GM19324 (cell line): ENCODE results near the gene ANAPC7.
"Not testable (repeated sequence)": the region's sequence is repeated elsewhere in the genome, so short reads cannot be mapped to it uniquely, and the experiment has no call there.

Experiments
- ATAC-seq: cut with Tn5 transposase; IDR thresholded peaks from one replicate; pipeline ENCODE4 v1.9.1; 2021; ENCODE audit warnings: mild to moderate bottlenecking, moderate library complexity; ENCODE audit not compliant: unreplicated experiment, low FRiP score

ANAPC7 gene

DNA sequence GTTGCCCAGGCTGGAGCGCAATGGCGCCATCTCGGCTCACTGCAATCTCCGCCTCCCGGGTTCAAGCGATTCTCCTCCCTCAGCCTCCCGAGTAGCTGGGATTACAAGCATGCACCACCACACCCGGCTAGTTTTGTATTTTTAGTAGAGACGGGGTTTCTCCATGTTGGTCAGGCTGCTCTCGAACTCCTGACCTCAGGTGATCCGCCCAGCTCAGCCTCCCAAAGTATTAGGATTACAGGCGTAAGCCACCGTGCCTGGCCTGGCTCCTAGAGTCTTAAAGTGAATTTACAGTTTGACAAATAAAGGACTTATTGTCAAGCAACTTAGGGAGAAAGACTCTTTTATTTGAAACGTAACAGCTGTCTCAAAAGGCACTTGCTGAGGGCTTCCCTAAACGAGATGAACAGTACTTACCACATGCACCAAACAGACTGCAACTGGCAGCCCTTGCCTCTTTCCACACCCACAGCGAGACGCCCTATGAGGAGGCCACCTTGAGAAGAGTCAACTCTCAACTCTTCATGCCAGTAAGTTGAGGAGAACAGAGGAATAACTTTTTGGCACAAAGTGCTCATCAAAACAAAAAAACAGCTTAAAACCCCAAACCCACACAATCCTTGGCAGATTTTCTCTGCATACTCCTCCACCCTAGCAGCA lies 25.2 kb downstream of the ANAPC7 start:
- ATAC-seq, result not testable (repeated sequence)

DNA sequence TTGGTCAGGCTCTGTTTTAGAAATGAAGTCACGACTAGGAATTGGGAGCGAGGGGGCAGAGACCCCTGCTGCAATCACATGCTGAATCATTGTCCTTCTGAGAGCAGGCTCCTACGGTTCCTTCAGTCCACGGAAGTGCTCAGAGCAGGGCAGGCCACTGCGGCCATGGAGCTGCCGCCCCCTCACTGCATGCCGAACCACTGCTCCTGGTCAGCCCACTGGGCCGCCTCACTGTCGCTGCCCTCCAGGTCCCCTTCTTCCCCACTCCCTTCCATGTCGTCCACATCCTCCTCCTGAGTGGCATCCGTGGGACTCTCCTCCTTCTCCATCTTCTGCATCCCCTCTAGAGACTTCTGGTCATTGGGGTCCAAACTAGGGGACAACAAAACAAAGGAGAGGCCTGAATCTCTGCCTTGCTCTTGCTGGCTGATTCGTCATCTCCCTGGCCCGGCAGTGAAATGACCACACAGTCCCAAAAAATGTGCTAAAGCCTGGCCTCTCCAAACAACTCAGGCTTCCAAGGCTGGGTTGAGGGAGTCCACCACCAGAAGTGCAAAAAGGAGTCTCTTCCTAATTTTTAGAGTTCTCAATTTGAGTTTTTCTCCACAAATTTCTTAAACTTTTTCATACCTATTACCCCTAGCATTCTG lies 29.4 kb downstream of the ANAPC7 start:
- ATAC-seq, result no peak

DNA sequence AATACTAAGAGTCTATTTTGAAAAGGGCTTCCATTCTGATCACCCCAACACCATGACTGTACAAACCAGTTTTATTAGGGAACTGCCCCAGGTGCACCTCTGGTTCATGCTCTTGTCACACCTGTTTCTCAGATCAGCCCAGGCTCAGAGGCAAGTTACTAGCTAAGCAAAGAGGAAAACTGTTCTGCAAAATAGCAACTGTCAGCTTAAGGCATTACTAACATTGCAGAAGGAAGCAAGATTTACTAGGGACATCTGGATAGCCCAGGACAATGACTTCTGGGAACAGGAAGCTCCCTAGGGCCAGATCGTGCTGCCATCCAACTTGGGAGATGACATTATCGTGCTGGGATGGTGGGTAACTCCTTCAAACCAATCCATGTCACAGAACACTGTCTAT lies 30.1 kb downstream of the ANAPC7 start:
- no peak for ATAC-seq

DNA sequence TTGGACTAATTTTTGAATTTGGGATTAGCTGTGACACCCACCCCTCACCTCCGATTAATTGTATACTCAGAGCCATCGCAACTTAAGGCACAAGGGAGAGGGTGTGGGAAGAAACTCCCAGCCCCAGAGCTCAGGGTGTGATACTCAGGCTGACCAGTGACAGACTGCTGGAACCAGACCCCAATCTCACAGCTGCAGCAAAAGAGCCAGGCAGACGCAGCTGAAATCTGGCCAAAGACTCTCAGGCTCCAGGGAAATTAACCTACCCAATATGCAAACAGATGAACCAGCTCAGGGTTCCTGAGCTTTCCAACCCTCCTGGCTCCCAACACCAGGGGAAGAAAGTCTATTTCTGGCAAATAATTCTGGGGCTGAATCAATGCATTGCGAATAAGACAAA lies 30.5 kb downstream of the ANAPC7 start:
- ATAC-seq, result no peak

DNA sequence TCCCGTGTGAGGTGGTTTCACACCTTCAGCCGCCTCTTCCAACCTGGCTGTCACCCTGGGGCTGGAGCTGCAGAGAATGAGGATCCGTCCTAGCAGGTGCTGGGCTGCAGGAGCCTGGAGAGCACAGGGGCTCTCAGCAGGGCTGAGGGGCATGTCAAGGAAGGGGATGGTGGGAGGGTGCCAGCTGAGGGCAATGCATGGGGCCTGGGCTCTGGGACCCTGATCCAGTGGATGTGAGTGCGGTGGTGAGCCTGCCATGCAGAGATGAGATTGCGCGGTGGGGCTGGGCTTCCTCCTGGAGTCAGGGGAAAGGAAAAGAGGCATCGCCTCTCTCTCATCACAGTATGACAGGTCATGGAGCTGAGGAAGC lies 31.5 kb downstream of the ANAPC7 start:
- no peak for ATAC-seq

- no peak for ATAC-seq
Observed at GRCh38 chr12:110371408-110372055, 32.0 kb downstream of the ANAPC7 start.

GRCh38 chr12:110370732-110371231 lies 32.7 kb downstream of the ANAPC7 start:
- ATAC-seq, result no peak

DNA sequence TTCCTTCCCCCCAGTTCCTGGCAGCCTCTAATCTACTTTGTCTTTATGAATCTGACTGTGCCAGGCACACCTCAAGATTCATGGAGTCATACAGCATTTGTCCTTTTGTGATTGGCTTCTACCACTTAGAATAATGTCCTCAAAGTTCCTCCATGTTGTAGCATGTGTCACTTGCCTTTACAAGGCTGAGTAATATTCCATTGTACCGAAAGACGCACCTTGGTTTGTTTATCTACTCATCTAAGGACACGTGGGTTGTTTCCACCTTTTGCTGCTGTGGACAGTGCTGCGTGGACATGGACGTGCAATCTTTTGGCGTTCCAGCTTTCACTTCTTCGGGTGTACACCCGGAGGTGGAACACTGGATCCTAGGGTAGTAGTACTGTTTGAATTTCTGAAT lies 33.5 kb downstream of the ANAPC7 start:
- ATAC-seq, result no peak

DNA sequence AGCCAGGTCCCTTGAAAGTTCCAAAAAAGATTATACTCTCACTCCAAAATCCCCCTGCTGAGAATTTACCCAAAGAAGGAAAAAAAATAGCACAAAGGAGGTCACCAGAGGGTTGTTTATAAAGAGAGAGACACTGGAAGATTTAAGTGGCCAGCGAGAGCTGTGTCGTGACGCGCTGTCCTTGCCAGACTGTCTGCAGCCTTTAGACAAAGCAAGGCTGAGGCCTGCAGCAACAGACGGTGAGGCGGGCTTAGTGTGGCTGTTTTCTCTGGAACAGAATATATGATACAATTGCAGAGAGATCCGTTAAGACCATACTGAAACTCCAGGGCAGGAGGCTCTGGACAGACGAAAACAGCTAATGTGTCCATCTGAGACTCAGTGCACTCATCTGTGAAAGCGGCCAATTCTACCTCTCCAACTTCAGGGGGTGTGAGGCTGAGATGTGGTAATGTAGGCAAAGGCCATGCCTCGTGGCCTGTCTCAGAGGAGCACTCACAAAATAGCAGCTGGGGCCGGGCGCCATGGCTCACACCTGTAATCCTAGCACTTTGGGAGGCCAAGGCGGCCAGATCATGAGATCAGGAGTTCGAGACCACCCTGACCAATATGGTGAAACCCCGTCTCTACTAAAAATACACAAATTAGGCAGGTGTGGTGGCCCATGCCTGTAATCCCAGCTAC lies 36.2 kb downstream of the ANAPC7 start:
- no peak for ATAC-seq

- ATAC-seq, result no peak
Observed at GRCh38 chr12:110366321-110367142, 37.0 kb downstream of the ANAPC7 start.

- no peak for ATAC-seq
Observed at GRCh38 chr12:110365489-110366320, 37.8 kb downstream of the ANAPC7 start.

GRCh38 chr12:110361216-110361615 lies 42.3 kb downstream of the ANAPC7 start:
- no peak for ATAC-seq

DNA sequence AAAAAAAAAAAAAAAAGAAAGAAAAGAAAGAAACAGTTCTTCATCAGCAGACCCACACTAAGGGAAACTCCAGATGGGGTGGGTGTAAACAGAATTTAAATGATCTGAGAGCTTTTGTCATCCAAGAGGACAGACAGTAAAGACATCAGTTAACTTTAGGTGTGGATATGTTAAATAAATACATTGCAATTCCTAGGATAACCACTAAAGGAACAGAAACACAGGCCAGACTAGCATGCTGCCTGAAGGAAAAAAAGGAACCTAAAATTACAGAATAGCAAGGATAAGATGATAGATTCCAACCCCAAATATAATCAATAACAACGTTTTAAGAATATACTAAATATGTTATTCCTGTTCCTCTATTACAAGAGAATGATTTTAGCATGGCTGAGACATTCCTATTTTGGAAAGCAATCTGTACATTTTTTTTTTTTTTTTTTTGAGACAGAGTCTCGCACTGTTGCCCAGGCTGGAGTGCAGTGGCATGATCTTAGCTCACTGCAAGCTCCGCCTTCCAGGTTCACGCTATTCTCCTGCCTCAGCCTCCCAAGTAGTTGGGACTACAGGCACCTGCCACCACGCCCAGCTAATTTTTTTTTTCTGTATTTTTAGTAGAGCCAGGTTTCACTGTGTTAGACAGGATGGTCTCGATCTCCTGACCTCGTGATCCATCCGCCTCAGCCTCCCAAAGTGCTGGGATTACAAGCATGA lies 45.0 kb downstream of the ANAPC7 start:
- ATAC-seq, result not testable (repeated sequence)

DNA sequence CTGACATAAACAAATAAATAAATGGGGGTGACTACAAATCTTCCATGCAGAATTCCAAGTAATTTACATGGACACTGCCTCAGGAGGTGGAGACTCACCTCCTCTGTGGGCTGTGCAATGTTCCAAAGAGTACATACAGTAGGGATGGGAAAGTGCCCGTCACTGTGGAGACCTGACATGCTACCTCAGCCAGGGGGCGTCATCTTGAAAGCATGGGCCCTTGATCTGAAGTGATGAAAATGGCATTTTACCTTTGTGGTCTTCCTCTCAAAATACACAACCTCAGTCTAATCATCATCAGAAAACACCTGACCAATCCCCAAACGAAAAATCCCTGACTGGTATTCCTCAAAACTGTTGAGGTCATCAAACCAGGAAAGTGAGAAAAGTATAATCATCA lies 48.4 kb downstream of the ANAPC7 start:
- ATAC-seq, result no peak

DNA sequence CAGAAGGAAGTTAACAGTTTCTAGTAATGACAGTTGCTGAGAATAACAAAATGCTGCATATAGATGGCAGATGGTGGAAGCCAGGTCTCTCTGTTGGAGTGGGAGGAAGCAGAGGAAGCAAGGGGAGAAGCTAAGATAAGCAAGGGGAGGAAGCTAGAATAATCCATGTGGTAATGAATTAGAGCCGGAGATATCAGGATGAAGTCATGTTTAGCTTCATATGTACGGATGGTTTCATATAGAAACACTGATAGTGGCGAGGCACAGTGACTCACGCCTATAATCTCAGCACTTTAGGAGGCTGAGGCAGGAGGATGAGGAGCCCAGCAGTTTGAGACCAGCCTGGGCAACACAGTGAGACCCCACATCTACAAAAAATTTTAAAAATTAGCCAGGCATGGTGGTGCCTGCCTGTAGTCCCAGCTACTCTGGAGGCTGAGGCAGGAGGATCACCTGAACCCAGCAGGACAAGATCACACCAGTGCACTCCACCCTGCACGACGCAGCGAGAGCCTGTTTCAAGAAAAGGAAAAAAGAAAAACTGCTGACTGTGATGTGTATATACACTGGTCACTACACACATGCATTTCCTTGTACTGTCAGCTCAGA lies 49.2 kb downstream of the ANAPC7 start:
- no peak for ATAC-seq

GRCh38 chr12:110353211-110353965 lies 50.1 kb downstream of the ANAPC7 start:
- no peak for ATAC-seq

DNA sequence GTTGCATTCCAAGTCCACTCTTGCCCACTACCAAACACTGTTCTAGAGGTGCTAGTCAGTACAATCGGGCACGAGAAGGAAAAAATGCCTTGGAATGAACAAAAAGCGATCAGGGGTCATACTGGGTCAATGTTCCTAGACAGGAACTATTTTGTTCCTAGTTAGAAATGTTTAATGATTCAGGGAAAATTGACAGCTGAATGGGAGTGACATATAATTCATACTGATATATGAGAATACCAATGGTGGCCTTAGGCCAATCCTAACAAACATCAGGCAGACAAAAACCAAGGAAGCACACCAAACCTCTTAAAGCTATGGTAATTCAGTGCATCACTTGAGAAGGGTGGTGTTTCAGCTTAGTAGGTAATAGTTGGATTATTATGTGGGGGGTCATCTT lies 51.1 kb downstream of the ANAPC7 start:
- ATAC-seq, result no peak

GRCh38 chr12:110351119-110351518 lies 52.4 kb downstream of the ANAPC7 start:
- ATAC-seq, result no peak
